ENCODE measurements around the gene CCL23. TPM values are rescaled to one million over a fixed set of nuclear protein-coding genes. Genes with fewer than 3 reads are reported as not detected.

Gene CCL23
- total and polyA plus RNA-seq, 7 donors = 0.18 to 0.47 (median 0.38) TPM; not detected in 4

- no peak for TF ChIP-seq CTCF (IDR thresholded peaks at IDR 0.05)
- no peak for DNase-seq
- no peaks in the 10 kb centered on the region for H3K36me3 ChIP-seq (ENCODE audit: insufficient read depth in 1 of 2, low read depth in 1 of 2)
- 82 to 90% (median 88%) methylated on average over 7 of the region's 7 CpGs for WGBS, 3 donors
- H3K27me3 ChIP-seq (ENCODE audit: insufficient read depth in 3 of 3, low read length in 2 of 3) = no peaks in the 10 kb centered on the region
- H3K27ac ChIP-seq = no peak overlapping the region
- H3K9me3 ChIP-seq = no peaks in the 10 kb centered on the region
- H3K4me3 ChIP-seq = no peak overlapping the region
- intact Hi-C loops (cut with DNase I) = no loop called here
- no peak for ATAC-seq
- H3K4me1 ChIP-seq = no peaks in the 10 kb centered on the region
Measured at GRCh38 chr17:36059406-36059805, 41.6 kb upstream of the CCL23 start.

GRCh38 chr17:36057911-36058310 is 40.1 kb upstream of the CCL23 start:
- H3K36me3 ChIP-seq (ENCODE audit: insufficient read depth in 1 of 2, low read depth in 1 of 2) = no peaks in the 10 kb centered on the region
- ATAC-seq (no peak), DNase-seq (no peak)
- intact Hi-C loops (cut with DNase I) = no loop called here
- H3K9me3 ChIP-seq = no peaks in the 10 kb centered on the region
- H3K27me3 ChIP-seq (ENCODE audit: insufficient read depth in 3 of 3, low read length in 2 of 3) = no peaks in the 10 kb centered on the region
- TF ChIP-seq CTCF (IDR thresholded peaks at IDR 0.05) = no peak
- no peak overlapping the region for H3K4me3 ChIP-seq
- H3K27ac ChIP-seq = no peak overlapping the region
- H3K4me1 ChIP-seq = no peaks in the 10 kb centered on the region

GRCh38 chr17:36055921-36056520 is 38.2 kb upstream of the CCL23 start:
- TF ChIP-seq CTCF (IDR thresholded peaks at IDR 0.05) = no peak
- Histone ChIP-seq H3K9me3 (peaks cover 5% of the 10 kb centered on the region), H3K4me1 (no peaks in the 10 kb centered on the region), H3K4me3 (no peak overlapping the region), H3K27me3 (ENCODE audit: insufficient read depth in 3 of 3, low read length in 2 of 3) (no peaks in the 10 kb centered on the region), H3K27ac (no peak overlapping the region), H3K36me3 (ENCODE audit: insufficient read depth in 1 of 2, low read depth in 1 of 2) (no peaks in the 10 kb centered on the region)
- WGBS, 3 donors = 69 to 76% (median 69%) methylated on average over 4 of the region's 4 CpGs
- no peak for ATAC-seq
- DNase-seq = no peak
- intact Hi-C loops (cut with DNase I) = no loop called here

- Histone ChIP-seq H3K27me3 (ENCODE audit: insufficient read depth in 3 of 3, low read length in 2 of 3) (no peaks in the 10 kb centered on the region), H3K36me3 (ENCODE audit: insufficient read depth in 1 of 2, low read depth in 1 of 2) (no peaks in the 10 kb centered on the region), H3K27ac (no peak overlapping the region), H3K4me3 (no peak overlapping the region), H3K9me3 (peaks cover 5% of the 10 kb centered on the region), H3K4me1 (no peaks in the 10 kb centered on the region)
- 81 to 88% (median 87%) methylated on average over 2 of the region's 2 CpGs for WGBS, 3 donors
- ATAC-seq = no peak
- intact Hi-C loops (cut with DNase I) = no loop called here
- TF ChIP-seq CTCF (IDR thresholded peaks at IDR 0.05) = no peak
- no peak for DNase-seq
Measured at GRCh38 chr17:36055171-36055570, 37.4 kb upstream of the CCL23 start.

GRCh38 chr17:36049643-36050042 is 31.9 kb upstream of the CCL23 start:
- 87 to 98% (median 97%) methylated on average over 2 of the region's 2 CpGs for WGBS, 3 donors
- Histone ChIP-seq H3K27ac (no peak overlapping the region), H3K27me3 (ENCODE audit: insufficient read depth in 3 of 3, low read length in 2 of 3) (no peaks in the 10 kb centered on the region), H3K4me1 (no peaks in the 10 kb centered on the region), H3K9me3 (peaks cover 9% of the 10 kb centered on the region), H3K4me3 (no peak overlapping the region), H3K36me3 (ENCODE audit: insufficient read depth in 1 of 2, low read depth in 1 of 2) (no peaks in the 10 kb centered on the region)
- ATAC-seq (no peak), DNase-seq (no peak)
- TF ChIP-seq CTCF (IDR thresholded peaks at IDR 0.05) = no peak
- intact Hi-C loops (cut with DNase I) = no loop called here
